B cell (primary cell): ENCODE data around the gene BPIFB6. TPM values are rescaled to one million over a fixed set of nuclear protein-coding genes. Genes with fewer than 3 reads are reported as not detected.

Experiments used
- ATAC-seq: fragments of 200-7000 bp; cut with Tn5 transposase; one replicate; pipeline ENCODE4 v1.10.0; 2021; ENCODE audit warnings: low read depth, mild to moderate bottlenecking, moderate number of reproducible peaks, moderate library complexity
- CTCF ChIA-PET: fragments of 350-600 bp; sonication (Branson Sonifier 250); formaldehyde crosslinking; loops from one replicate; lab custom pipeline; 2021; ENCODE audit warnings: antibody characterized with exemption, inconsistent platforms; lab: Charles Lee
- POLR2A ChIA-PET: fragments of 350-600 bp; sonication (Branson Sonifier 250); formaldehyde crosslinking; loops from one replicate; lab custom pipeline; 2021; ENCODE audit warnings: antibody characterized with exemption; lab: Charles Lee
- DNase-seq: peaks from one replicate; pipeline ENCODE4 v3.0.0; 2013
- H2AFZ ChIP-seq: 2 replicates; pipeline ENCODE4 v1.6.1; 2012; ENCODE audit warnings: mild to moderate bottlenecking, low read depth, low read length; ENCODE audit not compliant: insufficient read depth, poor library complexity, severe bottlenecking
- H3K27ac ChIP-seq, 2 donors: 1 replicate in 1 of 2; 2 replicates in 1 of 2; pipeline ENCODE4 v1.5.1; 2012 to 2013; ENCODE audit warnings: low read length in 2 of 2, mild to moderate bottlenecking in 2 of 2, moderate library complexity in 1 of 2
- H3K27me3 ChIP-seq, 4 experiments: fragments of 200-600 bp in 1 of 4; sonication (generic) in 1 of 4; replicated peaks in 1 of 4; 1 replicate in 2 of 4; 2 replicates in 2 of 4; pipeline versions ENCODE4 v1.6.1 to v1.7.0; 2013 to 2016; ENCODE audit warnings: low read length in 3 of 4, mild to moderate bottlenecking in 2 of 4, mixed read lengths in 1 of 4, moderate library complexity in 1 of 4; ENCODE audit not compliant: insufficient read depth in 4 of 4, control insufficient read depth in 3 of 4; ENCODE audit errors: control extremely low read depth in 1 of 4
- H3K36me3 ChIP-seq, 2 experiments: replicated peaks in 1 of 2; 1 replicate in 1 of 2; 2 replicates in 1 of 2; pipeline versions ENCODE4 v1.6.1 to v1.7.1; 2013; ENCODE audit warnings: low read length in 1 of 2; ENCODE audit not compliant: insufficient read depth in 2 of 2, control insufficient read depth in 1 of 2; ENCODE audit errors: control extremely low read depth in 1 of 2, extremely low read depth in 1 of 2
- H3K4me1 ChIP-seq, 2 donors: fragments of 200-600 bp in 1 of 2; sonication (generic) in 1 of 2; 1 replicate in 1 of 2; 2 replicates in 1 of 2; pipeline versions ENCODE4 v1.5.1 to v1.6.1; 2013 to 2017; ENCODE audit warnings: low read length in 2 of 2; ENCODE audit not compliant: control insufficient read depth in 2 of 2, insufficient read depth in 2 of 2
- H3K4me2 ChIP-seq: replicated peaks from 2 replicates; pipeline ENCODE3; 2012; ENCODE audit warnings: mild to moderate bottlenecking, low read depth, low read length; ENCODE audit not compliant: poor library complexity, severe bottlenecking
- H3K4me3 ChIP-seq, 5 experiments: fragments of 200-600 bp in 1 of 5; sonication (generic) in 1 of 5; 1 replicate in 3 of 5; 2 replicates in 2 of 5; pipeline versions ENCODE4 v1.5.1 to v1.7.0; 2011 to 2016; ENCODE audit warnings: low read length in 4 of 5, mild to moderate bottlenecking in 4 of 5, low read depth in 2 of 5, control low read depth in 1 of 5, moderate library complexity in 1 of 5; ENCODE audit not compliant: insufficient read depth in 1 of 5; ENCODE audit errors: control extremely low read depth in 1 of 5, extremely low read depth in 1 of 5
- H3K79me2 ChIP-seq: fragments of 200-600 bp; sonication (generic); one replicate; pipeline ENCODE4 v1.6.0; 2016; ENCODE audit warnings: low read length; ENCODE audit not compliant: control insufficient read depth, insufficient read depth
- H3K9ac ChIP-seq: fragments of 200-600 bp; sonication (generic); 2 replicates; pipeline ENCODE4 v1.6.1; 2017; ENCODE audit warnings: mild to moderate bottlenecking, low read length, moderate library complexity
- H3K9me3 ChIP-seq, 3 donors: one replicate each; pipeline versions ENCODE4 v1.6.1 to v1.7.1; 2013; ENCODE audit warnings: low read length in 2 of 3; ENCODE audit not compliant: control insufficient read depth in 2 of 3, insufficient read depth in 1 of 3; ENCODE audit errors: control extremely low read depth in 1 of 3
- H4K20me1 ChIP-seq: 2 replicates; pipeline ENCODE4 v1.6.0; 2012; ENCODE audit warnings: mild to moderate bottlenecking, low read length; ENCODE audit not compliant: insufficient read depth, control insufficient read depth, poor library complexity, severe bottlenecking
- H3K27ac Mint-ChIP-seq: one replicate; pipeline ENCODE4 v1.8.0; 2021; ENCODE audit warnings: mixed read lengths
- H3K27me3 Mint-ChIP-seq: one replicate; pipeline ENCODE4 v1.8.0; 2021; ENCODE audit warnings: mixed read lengths
- H3K4me1 Mint-ChIP-seq: one replicate; pipeline ENCODE4 v1.8.0; 2021; ENCODE audit warnings: mixed read lengths
- H3K4me3 Mint-ChIP-seq: one replicate; pipeline ENCODE4 v1.8.0; 2021; ENCODE audit warnings: mixed read lengths
- H3K9me3 Mint-ChIP-seq: one replicate; pipeline ENCODE4 v1.8.0; 2022; ENCODE audit warnings: mixed read lengths; ENCODE audit not compliant: insufficient read depth
- EZH2 ChIP-seq: IDR thresholded peaks from 2 replicates; pipeline ENCODE4 v1.6.1; 2012; ENCODE audit warnings: borderline replicate concordance, low read depth, mild to moderate bottlenecking, moderate library complexity, low read length; ENCODE audit not compliant: insufficient read depth, poor library complexity, severe bottlenecking
- WGBS: methylation state at CpG from one replicate; pipeline ENCODE4 v1.1.5; 2013; ENCODE audit warnings: missing lambda C conversion rate; ENCODE audit not compliant: insufficient coverage; 5-methylcytosine and 5-hydroxymethylcytosine counted together
- intact Hi-C: fragments of 100-400 bp; cut with micrococcal nuclease; formaldehyde crosslinking; loops from one replicate; pipeline ENCODE4 v1.10.0; 2022
- polyA plus RNA-seq: library from polyadenylated mRNA; depleted of rRNA; stranded (reverse); fragments of >200 nt; gene quantifications from 2 replicates; pipeline ENCODE4 v1.2.3, GENCODE V29; 2012
- total RNA-seq, 2 donors: library from RNA; stranded (reverse); fragments of 120-200 nt in 1 of 2; gene quantifications; 1 replicate in 1 of 2; 2 replicates in 1 of 2; pipeline versions ENCODE4 v1.2.3 to v1.2.4, GENCODE V29; 2013 to 2022
- TF ChIP-seq, protein P1 (sequence below): fragments of 200-600 bp; IDR thresholded peaks from one replicate; pipeline ENCODE4 v1.8.0; 2022; ENCODE audit warnings: antibody characterized with exemption, mild to moderate bottlenecking

The BPIFB6 gene
- total and polyA plus RNA-seq, 2 donors (not counting 1 experiment from before 2014, with no cell fraction given) = not detected

- no peak overlapping the region for H3K27ac Mint-ChIP-seq
- H3K27ac ChIP-seq = no peak overlapping the region
- H3K9me3 Mint-ChIP-seq = no peaks in the 10 kb centered on the region
- ChIA-PET CTCF (no interaction called here), POLR2A (no interaction called here)
- no peaks in the 10 kb centered on the region for H4K20me1 ChIP-seq
- H3K79me2 ChIP-seq = no peaks in the 10 kb centered on the region
- H3K27me3 Mint-ChIP-seq = no peaks in the 10 kb centered on the region
- intact Hi-C loops = no loop called here
- H3K4me3 ChIP-seq = no peak overlapping the region
- H2AFZ ChIP-seq = no peak overlapping the region
- H3K36me3 ChIP-seq = no peaks in the 10 kb centered on the region
- no peak overlapping the region for H3K4me3 Mint-ChIP-seq
- no peak overlapping the region for H3K4me2 ChIP-seq
- no peaks in the 10 kb centered on the region for H3K4me1 ChIP-seq
- H3K9me3 ChIP-seq = peaks cover 0 to 4% (median 0%) of the 10 kb centered on the region in 3 donors
- TF ChIP-seq, protein P1, sequence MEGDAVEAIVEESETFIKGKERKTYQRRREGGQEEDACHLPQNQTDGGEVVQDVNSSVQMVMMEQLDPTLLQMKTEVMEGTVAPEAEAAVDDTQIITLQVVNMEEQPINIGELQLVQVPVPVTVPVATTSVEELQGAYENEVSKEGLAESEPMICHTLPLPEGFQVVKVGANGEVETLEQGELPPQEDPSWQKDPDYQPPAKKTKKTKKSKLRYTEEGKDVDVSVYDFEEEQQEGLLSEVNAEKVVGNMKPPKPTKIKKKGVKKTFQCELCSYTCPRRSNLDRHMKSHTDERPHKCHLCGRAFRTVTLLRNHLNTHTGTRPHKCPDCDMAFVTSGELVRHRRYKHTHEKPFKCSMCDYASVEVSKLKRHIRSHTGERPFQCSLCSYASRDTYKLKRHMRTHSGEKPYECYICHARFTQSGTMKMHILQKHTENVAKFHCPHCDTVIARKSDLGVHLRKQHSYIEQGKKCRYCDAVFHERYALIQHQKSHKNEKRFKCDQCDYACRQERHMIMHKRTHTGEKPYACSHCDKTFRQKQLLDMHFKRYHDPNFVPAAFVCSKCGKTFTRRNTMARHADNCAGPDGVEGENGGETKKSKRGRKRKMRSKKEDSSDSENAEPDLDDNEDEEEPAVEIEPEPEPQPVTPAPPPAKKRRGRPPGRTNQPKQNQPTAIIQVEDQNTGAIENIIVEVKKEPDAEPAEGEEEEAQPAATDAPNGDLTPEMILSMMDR = no peak
- no peak for TF ChIP-seq EZH2
- 81% methylated on average over 7 of the region's 8 CpGs for WGBS
- H3K4me1 Mint-ChIP-seq = peaks cover 2% of the 10 kb centered on the region
- no peak overlapping the region for H3K9ac ChIP-seq
- ATAC-seq = no peak
- no peaks in the 10 kb centered on the region for H3K27me3 ChIP-seq
- DNase-seq = no peak
These were observed 20.6 kb upstream of the BPIFB6 start for GRCh38 chr20:33010674-33011449.

GRCh38 chr20:33012327-33013189 lies 18.9 kb upstream of the BPIFB6 start:
- no peaks in the 10 kb centered on the region for H3K27me3 ChIP-seq
- H3K36me3 ChIP-seq = no peaks in the 10 kb centered on the region
- H2AFZ ChIP-seq = no peak overlapping the region
- H3K4me2 ChIP-seq = no peak overlapping the region
- no peaks in the 10 kb centered on the region for H3K79me2 ChIP-seq
- DNase-seq = no peak
- intact Hi-C loops = no loop called here
- Mint-ChIP-seq H3K27ac (no peak overlapping the region), H3K4me3 (no peak overlapping the region), H3K9me3 (no peaks in the 10 kb centered on the region), H3K27me3 (peaks cover 8% of the 10 kb centered on the region), H3K4me1 (peaks cover 2% of the 10 kb centered on the region)
- H3K4me3 ChIP-seq = no peak overlapping the region
- no peaks in the 10 kb centered on the region for H4K20me1 ChIP-seq
- TF ChIP-seq, protein P1 = no peak
- POLR2A ChIA-PET = no interaction called here
- WGBS = 88% methylated on average over 7 of the region's 15 CpGs
- H3K4me1 ChIP-seq = no peaks in the 10 kb centered on the region
- no peak overlapping the region for H3K9ac ChIP-seq
- H3K27ac ChIP-seq = no peak overlapping the region
- H3K9me3 ChIP-seq = no peaks in the 10 kb centered on the region
- CTCF ChIA-PET = no interaction called here
- ATAC-seq = no peak
